MG63 (cell line): ENCODE data around the gene TRAF3. TPM values are rescaled to one million over a fixed set of nuclear protein-coding genes. Genes with fewer than 3 reads are reported as not detected.

ENCODE experiments used
- DNase-seq: peaks from one replicate; pipeline ENCODE4 v3.0.0-alpha.2; 2020
- H3K27me3 ChIP-seq: fragments of 250-450 bp; sonication (Bioruptor Pico); 2 replicates; pipeline ENCODE4 v1.5.1; 2020; ENCODE audit warnings: mild to moderate bottlenecking, moderate library complexity
- H3K36me3 ChIP-seq: fragments of 250-450 bp; sonication (Bioruptor Pico); 2 replicates; pipeline ENCODE4 v1.5.1; 2020; ENCODE audit warnings: mild to moderate bottlenecking, moderate library complexity
- H3K4me3 ChIP-seq: fragments of 250-450 bp; sonication (Bioruptor Pico); 2 replicates; pipeline ENCODE4 v1.5.1; 2020; ENCODE audit warnings: mild to moderate bottlenecking, moderate library complexity
- H3K9me3 ChIP-seq: fragments of 250-450 bp; sonication (Bioruptor Pico); 2 replicates; pipeline ENCODE4 v1.5.1; 2020; ENCODE audit warnings: mild to moderate bottlenecking, moderate library complexity
- total RNA-seq: library from RNA; depleted of rRNA; stranded (reverse); fragments of >200 nt; shearing (Covaris generic); gene quantifications from 2 replicates; pipeline ENCODE4 v1.2.3, GENCODE V29; 2014; ENCODE audit warnings: low replicate concordance

The TRAF3 gene
- total RNA-seq, 1 experiment from 2014 or later = 10.8 TPM

GRCh38 chr14:102945346-102946130, 168.3 kb downstream of the TRAF3 start:
- H3K27me3 ChIP-seq = no peaks in the 10 kb centered on the region
- H3K36me3 ChIP-seq = peaks cover 15% of the 10 kb centered on the region
- H3K4me3 ChIP-seq = no peak overlapping the region
- no peak for DNase-seq
- H3K9me3 ChIP-seq = no peaks in the 10 kb centered on the region

- peaks cover 15% of the 10 kb centered on the region for H3K36me3 ChIP-seq
- no peak for DNase-seq
- no peaks in the 10 kb centered on the region for H3K9me3 ChIP-seq
- no peak overlapping the region for H3K4me3 ChIP-seq
- no peaks in the 10 kb centered on the region for H3K27me3 ChIP-seq
Measured at GRCh38 chr14:102947321-102948103, 170.3 kb downstream of the TRAF3 start.

- no peak for DNase-seq
- peaks cover 15% of the 10 kb centered on the region for H3K36me3 ChIP-seq
Measured at GRCh38 chr14:102948698-102949061, 171.4 kb downstream of the TRAF3 start.

GRCh38 chr14:102949062-102949800, 172.0 kb downstream of the TRAF3 start:
- Histone ChIP-seq H3K27me3 (no peaks in the 10 kb centered on the region), H3K36me3 (peaks cover 15% of the 10 kb centered on the region), H3K9me3 (no peaks in the 10 kb centered on the region), H3K4me3 (no peak overlapping the region)
- no peak for DNase-seq

More at GRCh38 chr14:102948698-102949061, 171.4 kb downstream of the TRAF3 start:
- Histone ChIP-seq H3K9me3 (no peaks in the 10 kb centered on the region), H3K27me3 (no peaks in the 10 kb centered on the region), H3K4me3 (no peak overlapping the region)

DNA sequence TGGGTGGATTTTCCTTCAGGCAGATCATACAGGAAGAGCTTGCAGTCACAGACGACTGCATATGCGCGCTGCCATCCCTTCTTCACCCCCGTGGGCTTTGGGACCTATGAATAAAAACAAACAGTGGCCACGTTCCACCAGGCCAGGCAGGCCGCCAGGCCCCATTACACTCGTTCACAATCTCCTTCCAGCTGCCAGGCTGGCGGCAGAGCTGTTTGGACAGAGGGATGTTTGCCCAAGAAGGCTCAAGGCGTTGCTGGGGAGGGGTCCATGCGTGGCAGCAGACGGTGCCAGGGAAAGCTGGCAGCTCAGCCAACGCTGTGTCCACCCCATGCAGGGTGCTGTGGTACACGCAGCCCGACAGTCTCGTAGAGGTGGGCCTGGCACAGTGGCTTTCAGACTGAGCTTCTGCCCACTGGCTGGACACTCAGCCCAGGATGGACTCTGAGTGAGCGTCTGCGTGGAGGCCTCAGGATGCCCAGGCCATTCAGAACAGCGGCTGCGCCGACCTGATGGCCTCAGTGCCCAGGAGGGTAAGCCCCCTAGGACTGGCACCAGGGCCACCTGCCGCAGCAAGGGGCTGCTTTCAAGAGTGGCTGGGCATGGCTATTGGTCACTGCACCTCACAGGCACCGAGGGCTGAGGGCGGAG, 172.7 kb downstream of the TRAF3 start:
- H3K27me3 ChIP-seq = no peaks in the 10 kb centered on the region
- H3K9me3 ChIP-seq = no peaks in the 10 kb centered on the region
- H3K4me3 ChIP-seq = no peak overlapping the region
- DNase-seq = peak; percentile 79
- peaks cover 15% of the 10 kb centered on the region for H3K36me3 ChIP-seq

DNA sequence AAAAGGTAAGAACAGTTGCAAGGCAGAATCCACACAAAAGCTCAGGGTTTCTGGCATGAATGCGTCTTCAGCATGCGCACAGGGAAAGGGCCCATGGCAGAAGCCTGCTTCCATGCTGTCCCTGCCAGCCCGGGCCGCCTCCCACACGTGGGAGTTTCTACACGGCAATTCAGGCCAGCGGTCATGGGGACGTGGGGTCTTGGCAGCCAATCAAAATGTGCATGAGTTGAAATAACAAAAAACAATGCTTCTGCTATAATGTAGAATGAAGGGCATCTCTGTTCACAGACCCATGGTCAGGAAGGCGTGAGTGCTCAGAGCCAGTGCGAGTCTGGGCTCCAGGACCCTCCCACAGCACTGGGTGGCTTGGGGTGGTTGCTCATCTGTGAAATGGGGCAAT, 173.8 kb downstream of the TRAF3 start:
- DNase-seq = no peak
- no peaks in the 10 kb centered on the region for H3K9me3 ChIP-seq
- peaks cover 15% of the 10 kb centered on the region for H3K36me3 ChIP-seq
- H3K4me3 ChIP-seq = no peak overlapping the region
- H3K27me3 ChIP-seq = no peaks in the 10 kb centered on the region

DNA sequence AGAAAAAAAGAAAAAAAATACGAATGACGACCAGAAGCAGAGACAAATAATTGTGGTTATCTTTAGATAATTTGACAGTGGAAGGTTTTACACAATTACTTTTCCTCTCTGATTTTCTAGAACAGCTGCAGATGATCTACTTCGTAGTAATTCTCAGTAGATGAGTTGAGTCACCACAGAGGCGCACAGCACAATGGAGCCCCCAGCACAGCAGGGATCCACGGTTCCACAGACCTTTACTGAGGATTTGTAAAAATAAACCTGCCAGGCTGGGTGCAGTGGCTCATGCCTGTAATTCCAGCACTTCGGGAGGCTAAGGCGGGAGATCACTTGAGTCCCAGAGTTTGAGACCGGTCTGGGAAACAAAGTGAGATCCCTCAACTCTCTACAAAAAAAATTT, 174.6 kb downstream of the TRAF3 start:
- Histone ChIP-seq H3K27me3 (no peaks in the 10 kb centered on the region), H3K36me3 (peaks cover 15% of the 10 kb centered on the region), H3K4me3 (no peak overlapping the region), H3K9me3 (no peaks in the 10 kb centered on the region)
- DNase-seq = peak; percentile 47

DNA sequence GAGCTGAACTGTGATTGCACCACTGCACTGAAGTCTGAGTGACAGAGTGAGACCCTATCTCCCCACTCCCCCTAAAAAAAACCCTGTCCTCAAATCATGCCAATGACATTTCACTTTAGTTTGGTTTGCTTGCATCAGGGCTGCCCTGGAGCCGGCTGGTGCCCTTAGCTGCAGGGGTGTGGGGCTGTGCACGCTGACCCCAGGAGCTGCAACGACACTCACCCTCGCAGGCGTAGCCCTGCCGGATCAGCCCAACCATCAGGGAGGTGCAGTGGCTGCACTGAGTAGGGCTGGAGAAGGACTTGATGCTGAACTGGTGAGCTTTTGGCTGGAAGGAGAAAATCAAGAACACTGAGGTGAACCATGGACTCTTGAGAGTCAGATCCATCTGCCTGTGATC, 175.0 kb downstream of the TRAF3 start:
- Histone ChIP-seq H3K4me3 (no peak overlapping the region), H3K27me3 (no peaks in the 10 kb centered on the region), H3K9me3 (no peaks in the 10 kb centered on the region), H3K36me3 (peaks cover 11% of the 10 kb centered on the region)
- DNase-seq = no peak

DNA sequence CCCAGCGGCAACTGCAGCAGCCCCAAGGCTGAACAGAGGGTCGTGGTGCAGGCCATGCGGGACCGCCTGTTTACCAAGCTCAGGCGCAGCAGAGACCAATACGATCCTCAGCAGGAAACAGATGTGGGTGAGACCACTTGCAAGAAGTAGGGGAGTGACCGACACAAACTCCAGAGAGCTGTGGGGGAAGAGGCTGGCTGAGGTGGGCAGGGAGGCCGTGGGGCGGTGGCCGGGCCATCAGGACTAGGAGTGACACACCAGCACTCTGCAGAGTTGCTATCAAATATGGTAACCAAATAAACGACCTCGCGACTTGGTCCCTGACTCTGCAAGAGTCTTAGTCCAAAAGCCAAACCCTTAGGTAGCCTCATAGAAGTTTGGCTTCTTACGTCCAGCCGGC, 175.9 kb downstream of the TRAF3 start:
- Histone ChIP-seq H3K4me3 (no peak overlapping the region), H3K9me3 (no peaks in the 10 kb centered on the region), H3K27me3 (no peaks in the 10 kb centered on the region), H3K36me3 (peaks cover 14% of the 10 kb centered on the region)
- DNase-seq = no peak

DNA sequence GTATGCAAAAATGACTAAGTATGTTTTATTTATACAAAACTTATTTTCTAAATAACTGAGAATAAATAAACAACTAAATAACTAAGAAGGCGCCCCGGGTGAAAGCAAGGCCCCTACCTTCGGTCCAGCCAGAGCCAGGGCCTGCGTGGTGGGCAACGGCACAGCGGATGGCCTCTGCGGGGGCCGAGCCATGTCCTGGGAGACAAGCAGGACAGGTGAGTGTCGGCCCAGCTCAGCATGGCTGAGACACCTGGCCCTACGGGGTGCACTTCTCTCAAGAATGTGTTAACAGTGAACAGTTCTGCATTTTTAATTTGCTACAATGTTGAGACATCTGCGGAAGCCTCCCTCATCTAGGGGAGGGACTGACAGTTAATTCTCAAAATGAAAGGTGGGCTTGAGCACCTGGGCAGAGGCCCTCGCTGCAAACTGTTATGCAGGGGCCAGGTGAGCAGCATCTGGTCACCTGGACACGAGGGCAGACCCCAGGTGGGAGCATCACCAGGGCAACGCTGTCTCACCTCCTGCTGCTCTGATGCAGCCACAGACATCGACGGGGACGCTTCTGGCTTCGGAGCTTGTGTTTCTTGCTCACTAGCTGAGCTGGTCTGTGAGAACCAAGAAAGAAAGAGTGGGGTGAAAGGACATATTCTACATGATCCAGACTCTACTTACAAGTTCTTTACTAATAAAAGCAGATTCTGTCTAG, 177.0 kb downstream of the TRAF3 start:
- H3K36me3 ChIP-seq = peaks cover 12% of the 10 kb centered on the region
- H3K4me3 ChIP-seq = no peak overlapping the region
- H3K27me3 ChIP-seq = no peaks in the 10 kb centered on the region
- no peaks in the 10 kb centered on the region for H3K9me3 ChIP-seq
- DNase-seq = no peak

GRCh38 chr14:102955636-102956408, 178.6 kb downstream of the TRAF3 start:
- H3K4me3 ChIP-seq = no peak overlapping the region
- H3K36me3 ChIP-seq = peaks cover 4% of the 10 kb centered on the region
- H3K27me3 ChIP-seq = no peaks in the 10 kb centered on the region
- H3K9me3 ChIP-seq = no peaks in the 10 kb centered on the region
- no peak for DNase-seq

DNA sequence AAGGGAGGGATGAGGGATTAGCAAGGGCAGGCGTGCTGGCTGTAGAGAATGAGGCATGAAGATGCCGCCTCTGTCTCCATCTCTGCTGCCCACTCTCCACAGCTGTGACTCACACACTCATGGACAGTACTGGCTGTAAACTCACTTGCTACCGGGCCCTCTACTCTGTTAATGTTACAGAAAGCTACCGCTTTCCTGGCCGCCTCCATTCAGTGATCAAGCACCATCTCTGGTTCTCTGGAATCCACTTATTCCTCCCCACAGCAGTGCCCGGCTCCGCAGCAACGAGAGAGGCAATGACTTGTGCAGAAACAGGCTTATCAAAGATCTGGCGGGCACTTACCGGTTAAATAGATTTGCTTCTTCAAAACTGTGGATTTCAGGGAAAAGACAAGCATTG, 180.0 kb downstream of the TRAF3 start:
- Histone ChIP-seq H3K4me3 (no peak overlapping the region), H3K9me3 (no peaks in the 10 kb centered on the region), H3K27me3 (no peaks in the 10 kb centered on the region), H3K36me3 (peaks cover 4% of the 10 kb centered on the region)
- DNase-seq = no peak

DNA sequence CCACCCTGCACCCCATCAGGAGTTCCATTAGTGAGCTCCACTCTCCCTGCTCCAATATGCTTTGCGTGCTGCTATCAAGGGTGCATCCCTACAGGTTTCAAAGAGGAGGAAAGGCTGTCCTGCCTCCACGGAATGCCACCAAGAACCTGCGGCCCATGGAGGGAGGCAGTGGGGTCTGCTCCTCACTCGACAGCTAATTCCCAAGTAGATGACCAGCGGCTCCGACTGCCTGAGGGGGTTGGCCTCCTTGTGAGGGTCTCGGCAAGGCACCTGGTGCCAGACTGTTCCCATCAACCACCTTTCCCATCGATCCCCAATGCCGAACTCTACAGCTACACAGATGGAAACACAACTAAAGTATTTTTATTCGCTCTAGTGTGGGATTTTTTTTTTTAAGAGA, 181.2 kb downstream of the TRAF3 start:
- Histone ChIP-seq H3K36me3 (peaks cover 4% of the 10 kb centered on the region), H3K9me3 (no peaks in the 10 kb centered on the region), H3K27me3 (no peaks in the 10 kb centered on the region), H3K4me3 (no peak overlapping the region)
- DNase-seq = no peak
